Prostate gland (tissue), 2 donors: ENCODE measurements around the gene FANCG. TPM values are rescaled to one million over a fixed set of nuclear protein-coding genes. Genes with fewer than 3 reads are reported as not detected.

Source experiments
- DNase-seq: peaks from one replicate; pipeline ENCODE4 v3.0.0-alpha.2; 2019; ENCODE audit warnings: low spot score
- H3K27ac ChIP-seq, 2 donors: fragments of 200-600 bp; sonication (generic); 2 replicates each; pipeline ENCODE4 v1.5.1; 2017 to 2019
- H3K27me3 ChIP-seq: fragments of 200-600 bp; sonication (generic); replicated peaks from 2 replicates; pipeline ENCODE4 v1.5.1; 2019; ENCODE audit not compliant: insufficient read depth
- H3K36me3 ChIP-seq, 2 donors: fragments of 200-600 bp; sonication (generic); 1 replicate in 1 of 2; 2 replicates in 1 of 2; pipeline versions ENCODE4 v1.5.1 to v1.8.1; 2017 to 2019
- H3K4me1 ChIP-seq: fragments of 200-600 bp; sonication (generic); replicated peaks from 2 replicates; pipeline ENCODE4 v1.5.1; 2019
- H3K4me3 ChIP-seq, 2 donors: fragments of 200-600 bp; sonication (generic); 2 replicates each; pipeline ENCODE4 v1.5.1; 2017 to 2019
- H3K9me3 ChIP-seq: fragments of 200-600 bp; sonication (generic); 2 replicates; pipeline ENCODE4 v1.5.1; 2017
- POLR2A ChIP-seq: fragments of 450-650 bp; IDR thresholded peaks from one replicate; pipeline ENCODE4 v1.6.1; 2016; ENCODE audit warnings: antibody characterized with exemption, mild to moderate bottlenecking
- POLR2AphosphoS5 ChIP-seq: sonication (generic); formaldehyde crosslinking; IDR thresholded peaks from one replicate; pipeline ENCODE4 v1.6.1; 2017; ENCODE audit warnings: antibody characterized with exemption
- WGBS: methylation state at CpG from one replicate; pipeline ENCODE4 v1.1.5; 2018; 5-methylcytosine and 5-hydroxymethylcytosine counted together
- intact Hi-C: fragments of 100-400 bp; cut with DNase I; formaldehyde crosslinking; loops from one replicate; pipeline ENCODE4 v1.14.2; 2022
- total RNA-seq, 2 donors: library from RNA; depleted of rRNA; stranded (reverse); fragments of >200 nt; gene quantifications; one replicate each; pipeline ENCODE4 v1.1.0, GENCODE V29; 2016
- TF ChIP-seq, protein P1 (sequence below), 4 experiments: fragments of 200-600 bp in 2 of 4; fragments of 450-650 bp in 2 of 4; sonication (generic) in 2 of 4; IDR thresholded peaks; 1 replicate in 3 of 4; 2 replicates in 1 of 4; pipeline ENCODE4 v1.5.1; 2016 to 2019; ENCODE audit warnings: antibody characterized with exemption in 4 of 4, mild to moderate bottlenecking in 2 of 4, moderate library complexity in 2 of 4

FANCG gene
- total RNA-seq, 2 donors from 2014 or later, result 12.9 to 16.8 TPM

DNA sequence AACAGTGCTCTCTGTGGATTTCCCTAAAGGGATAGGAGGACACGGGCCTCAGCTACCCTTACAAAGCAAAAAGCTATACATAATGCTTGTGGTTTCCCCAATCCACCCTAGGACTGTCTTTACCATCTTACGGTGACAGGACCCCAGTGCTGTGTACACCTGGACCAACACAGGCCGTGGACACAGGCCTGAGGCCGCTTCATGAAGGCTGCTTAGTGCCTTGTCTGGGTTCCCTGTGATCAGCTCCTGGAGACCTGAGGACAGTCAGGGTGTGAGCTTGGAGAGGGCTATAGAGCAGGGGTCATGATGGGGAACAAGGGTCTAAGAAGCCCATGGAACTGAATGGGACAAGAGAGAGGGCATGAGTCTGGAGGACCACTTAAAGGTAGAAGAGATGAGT is 2.9 kb downstream of the FANCG start:
- Histone ChIP-seq H3K27ac (no peak overlapping the region), H3K27me3 (no peaks in the 10 kb centered on the region), H3K9me3 (no peaks in the 10 kb centered on the region), H3K4me1 (peaks cover 12% of the 10 kb centered on the region), H3K4me3 (no peak overlapping the region), H3K36me3 (no peaks in the 10 kb centered on the region)
- WGBS, result 94% methylated on average over 4 of the region's 4 CpGs
- intact Hi-C loops, result no loop called here
- no peak for DNase-seq
- TF ChIP-seq, protein P1, sequence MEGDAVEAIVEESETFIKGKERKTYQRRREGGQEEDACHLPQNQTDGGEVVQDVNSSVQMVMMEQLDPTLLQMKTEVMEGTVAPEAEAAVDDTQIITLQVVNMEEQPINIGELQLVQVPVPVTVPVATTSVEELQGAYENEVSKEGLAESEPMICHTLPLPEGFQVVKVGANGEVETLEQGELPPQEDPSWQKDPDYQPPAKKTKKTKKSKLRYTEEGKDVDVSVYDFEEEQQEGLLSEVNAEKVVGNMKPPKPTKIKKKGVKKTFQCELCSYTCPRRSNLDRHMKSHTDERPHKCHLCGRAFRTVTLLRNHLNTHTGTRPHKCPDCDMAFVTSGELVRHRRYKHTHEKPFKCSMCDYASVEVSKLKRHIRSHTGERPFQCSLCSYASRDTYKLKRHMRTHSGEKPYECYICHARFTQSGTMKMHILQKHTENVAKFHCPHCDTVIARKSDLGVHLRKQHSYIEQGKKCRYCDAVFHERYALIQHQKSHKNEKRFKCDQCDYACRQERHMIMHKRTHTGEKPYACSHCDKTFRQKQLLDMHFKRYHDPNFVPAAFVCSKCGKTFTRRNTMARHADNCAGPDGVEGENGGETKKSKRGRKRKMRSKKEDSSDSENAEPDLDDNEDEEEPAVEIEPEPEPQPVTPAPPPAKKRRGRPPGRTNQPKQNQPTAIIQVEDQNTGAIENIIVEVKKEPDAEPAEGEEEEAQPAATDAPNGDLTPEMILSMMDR (IDR thresholded peaks at IDR 0.05), result no peak
- TF ChIP-seq POLR2AphosphoS5 (no peak), POLR2A (no peak)

DNA sequence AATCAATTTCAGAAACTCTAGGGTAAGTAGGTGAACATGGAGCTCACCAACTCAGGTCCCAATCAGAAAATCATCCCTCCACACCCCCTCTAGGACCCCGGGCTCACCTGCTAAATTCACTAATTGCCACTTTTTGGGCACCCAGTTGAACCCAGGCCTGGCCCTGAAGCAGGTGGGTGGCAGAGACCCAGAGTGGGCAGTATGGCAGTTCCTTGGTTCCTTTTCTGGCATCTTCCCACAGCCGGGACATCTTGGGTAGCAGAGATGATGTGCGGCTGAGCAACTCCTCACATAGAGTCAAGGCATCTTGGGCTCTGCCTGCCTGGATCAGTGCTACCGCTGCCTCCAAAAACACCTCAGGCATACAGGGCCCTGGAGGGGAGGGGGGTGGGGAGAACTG is 4.4 kb downstream of the FANCG start:
- no peak for DNase-seq
- H3K27ac ChIP-seq, result no peak overlapping the region
- no peaks in the 10 kb centered on the region for H3K36me3 ChIP-seq
- no peaks in the 10 kb centered on the region for H3K9me3 ChIP-seq
- 95% methylated on average over 4 of the region's 4 CpGs for WGBS
- TF ChIP-seq POLR2AphosphoS5, result no peak
- TF ChIP-seq POLR2A, result no peak
- TF ChIP-seq, protein P1 (IDR thresholded peaks at IDR 0.05), result no peak
- no peak overlapping the region for H3K4me3 ChIP-seq
- peaks cover 17% of the 10 kb centered on the region for H3K4me1 ChIP-seq
- intact Hi-C loops, result no loop called here
- no peaks in the 10 kb centered on the region for H3K27me3 ChIP-seq

DNA sequence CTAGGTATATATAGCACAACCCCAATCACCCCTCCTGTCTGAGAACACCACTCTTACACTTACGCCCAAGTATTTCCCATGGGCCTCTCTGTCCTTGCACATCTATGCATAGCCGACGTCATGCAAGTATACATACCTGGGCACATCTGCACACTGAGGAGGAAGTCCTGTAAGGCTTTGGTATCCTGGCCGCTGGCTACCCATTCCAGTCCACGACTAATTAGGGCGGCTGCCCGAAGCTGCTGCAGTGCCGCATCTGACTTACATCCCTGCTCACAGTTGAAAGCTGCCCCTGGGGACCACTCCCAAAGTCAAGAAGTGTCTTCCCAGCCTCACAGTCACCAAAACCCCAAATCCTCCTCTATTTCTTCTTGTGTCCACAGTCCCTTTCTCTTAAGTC is 5.0 kb downstream of the FANCG start:
- intact Hi-C loops, result no loop called here
- Histone ChIP-seq H3K4me3 (no peak overlapping the region), H3K9me3 (no peaks in the 10 kb centered on the region), H3K4me1 (peaks cover 21% of the 10 kb centered on the region), H3K36me3 (no peaks in the 10 kb centered on the region), H3K27me3 (no peaks in the 10 kb centered on the region), H3K27ac (no peak overlapping the region)
- WGBS, result 98% methylated on average over 8 of the region's 8 CpGs
- TF ChIP-seq POLR2AphosphoS5 (no peak), POLR2A (no peak)
- TF ChIP-seq, protein P1 (IDR thresholded peaks at IDR 0.05), result no peak
- no peak for DNase-seq

DNA sequence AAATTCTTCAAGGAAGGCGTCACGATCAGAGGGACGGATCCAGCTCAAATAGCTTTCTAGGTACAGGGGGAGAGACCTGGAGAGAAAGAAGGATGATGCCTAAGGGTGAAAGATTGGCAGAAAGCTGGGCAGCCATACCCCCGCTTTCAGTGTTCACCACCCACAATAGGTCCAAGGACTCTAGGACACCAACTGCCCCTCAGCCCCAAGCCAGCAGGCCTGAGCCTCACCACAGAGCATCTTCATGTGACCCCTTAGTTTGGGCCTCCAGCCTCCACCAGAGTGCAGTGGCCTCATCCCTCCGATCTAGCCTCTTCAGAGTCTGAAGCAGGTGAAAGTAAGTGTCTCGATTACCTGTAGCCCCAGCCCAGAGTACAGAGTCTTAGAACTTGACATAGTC is 5.6 kb downstream of the FANCG start:
- Histone ChIP-seq H3K9me3 (no peaks in the 10 kb centered on the region), H3K4me1 (peaks cover 18% of the 10 kb centered on the region), H3K27ac (no peak overlapping the region), H3K36me3 (no peaks in the 10 kb centered on the region), H3K27me3 (no peaks in the 10 kb centered on the region), H3K4me3 (no peak overlapping the region)
- DNase-seq, result no peak
- intact Hi-C loops, result no loop called here
- WGBS, result over 99% methylated on average over 6 of the region's 6 CpGs
- TF ChIP-seq POLR2A, result no peak
- TF ChIP-seq, protein P1 (IDR thresholded peaks at IDR 0.05), result no peak
- no peak for TF ChIP-seq POLR2AphosphoS5

DNA sequence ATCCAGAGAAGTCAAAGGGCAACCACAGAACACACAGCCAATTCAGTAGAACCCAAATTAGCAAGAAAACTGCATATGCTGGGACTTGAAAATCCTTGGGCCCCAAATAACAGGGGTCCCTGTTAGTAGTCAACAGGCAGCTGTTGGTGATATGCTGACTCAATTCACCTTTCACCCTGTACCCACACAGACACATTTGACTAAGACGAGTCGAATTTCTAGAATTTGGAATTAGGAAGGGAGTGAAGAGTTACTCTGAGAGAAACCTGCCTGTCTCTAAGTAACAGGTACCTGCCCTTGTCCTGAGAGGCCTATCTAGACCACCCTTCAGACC is 6.5 kb downstream of the FANCG start:
- intact Hi-C loops, result loop anchor here (2.0 kb wide), 1 partner anchor 82 kb away; no protein-coding TSS in a partner anchor
- H3K27me3 ChIP-seq, result no peaks in the 10 kb centered on the region
- H3K4me1 ChIP-seq, result peaks cover 14% of the 10 kb centered on the region
- 98% methylated on average over 2 of the region's 2 CpGs for WGBS
- no peaks in the 10 kb centered on the region for H3K9me3 ChIP-seq
- no peaks in the 10 kb centered on the region for H3K36me3 ChIP-seq
- DNase-seq, result no peak
- peak overlapping the region in 1 of 2 donors; percentile 97 for H3K4me3 ChIP-seq
- TF ChIP-seq POLR2A (no peak), POLR2AphosphoS5 (no peak)
- TF ChIP-seq, protein P1 (IDR thresholded peaks at IDR 0.05), result no peak
- H3K27ac ChIP-seq, result peak overlapping the region; percentile 97 to 99
